EL (cell line): ENCODE data around the gene TMEM25.
"Not testable (repeated sequence)": the region's sequence is repeated elsewhere in the genome, so short reads cannot be mapped to it uniquely, and the experiment has no call there.

ENCODE experiments used
- DNase-seq: peaks from one replicate; pipeline ENCODE4 v3.0.0-alpha.2; 2016

The TMEM25 gene

DNA sequence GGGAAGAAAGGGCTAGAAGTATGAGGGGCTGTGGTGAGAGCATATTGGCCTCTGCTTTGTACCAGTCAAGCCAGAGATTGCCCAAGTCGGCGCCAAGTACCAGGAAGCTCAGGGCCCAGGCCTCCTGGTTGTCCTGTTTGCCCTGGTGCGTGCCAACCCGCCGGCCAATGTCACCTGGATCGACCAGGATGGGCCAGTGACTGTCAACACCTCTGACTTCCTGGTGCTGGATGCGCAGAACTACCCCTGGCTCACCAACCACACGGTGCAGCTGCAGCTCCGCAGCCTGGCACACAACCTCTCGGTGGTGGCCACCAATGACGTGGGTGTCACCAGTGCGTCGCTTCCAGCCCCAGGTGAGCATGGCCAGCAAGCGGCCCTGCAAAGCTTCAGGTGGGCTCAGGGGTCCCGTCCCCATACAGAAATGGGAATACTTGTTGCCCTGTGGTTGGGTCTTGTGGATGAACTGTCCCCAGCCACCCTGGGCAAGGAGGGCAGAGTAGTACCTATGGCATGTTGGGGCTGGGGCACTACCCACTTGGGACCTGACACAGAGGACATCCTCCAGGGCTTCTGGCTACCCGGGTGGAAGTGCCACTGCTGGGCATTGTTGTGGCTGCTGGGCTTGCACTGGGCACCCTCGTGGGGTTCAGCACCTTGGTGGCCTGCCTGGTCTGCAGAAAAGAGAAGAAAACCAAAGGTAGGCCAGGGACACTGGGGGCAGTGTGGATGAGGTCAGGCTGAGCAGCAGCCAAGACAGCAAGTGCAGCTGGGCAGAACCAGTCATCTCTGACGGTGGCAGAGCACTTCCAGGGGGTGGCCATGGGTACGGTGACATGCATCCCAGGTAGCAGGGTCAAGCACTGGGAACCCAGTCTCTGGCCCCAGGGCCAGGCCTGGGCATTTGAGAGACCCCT lies 2.1 kb downstream of the TMEM25 start:
- DNase-seq, result no peak

DNA sequence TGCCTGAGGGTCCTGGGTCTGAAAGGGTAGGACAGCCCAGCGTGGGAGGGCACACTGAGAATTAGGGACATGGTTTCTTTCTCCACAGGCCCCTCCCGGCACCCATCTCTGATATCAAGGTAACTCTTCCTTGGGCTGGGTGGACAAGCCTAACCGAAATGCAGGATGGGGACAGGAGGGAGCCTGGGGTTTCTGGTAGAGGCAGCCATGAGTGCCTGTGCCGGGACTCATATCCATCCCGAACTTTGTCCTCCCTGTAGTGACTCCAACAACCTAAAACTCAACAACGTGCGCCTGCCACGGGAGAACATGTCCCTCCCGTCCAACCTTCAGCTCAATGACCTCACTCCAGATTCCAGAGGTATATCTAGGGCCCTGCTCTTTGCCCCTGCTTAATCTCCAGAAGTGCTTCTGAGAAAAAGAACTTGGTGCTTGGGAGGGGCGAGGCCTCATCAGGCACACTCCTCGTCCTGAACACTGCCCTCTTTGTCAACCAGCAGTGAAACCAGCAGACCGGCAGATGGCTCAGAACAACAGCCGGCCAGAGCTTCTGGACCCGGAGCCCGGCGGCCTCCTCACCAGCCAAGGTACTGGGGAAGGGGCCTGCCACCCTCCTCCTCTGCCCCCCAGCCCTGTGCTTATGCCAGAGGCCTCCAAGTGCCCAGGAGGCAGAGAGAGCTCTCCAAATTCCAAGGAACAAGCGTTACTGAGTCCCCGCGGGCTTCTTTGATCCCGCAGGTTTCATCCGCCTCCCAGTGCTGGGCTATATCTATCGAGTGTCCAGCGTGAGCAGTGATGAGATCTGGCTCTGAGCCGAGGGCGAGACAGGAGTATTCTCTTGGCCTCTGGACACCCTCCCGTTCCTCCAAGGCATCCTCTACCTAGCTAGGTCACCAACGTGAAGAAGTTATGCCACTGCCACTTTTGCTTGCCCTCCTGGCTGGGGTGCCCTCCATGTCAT lies 3.1 kb downstream of the TMEM25 start:
- DNase-seq, result no peak

DNA sequence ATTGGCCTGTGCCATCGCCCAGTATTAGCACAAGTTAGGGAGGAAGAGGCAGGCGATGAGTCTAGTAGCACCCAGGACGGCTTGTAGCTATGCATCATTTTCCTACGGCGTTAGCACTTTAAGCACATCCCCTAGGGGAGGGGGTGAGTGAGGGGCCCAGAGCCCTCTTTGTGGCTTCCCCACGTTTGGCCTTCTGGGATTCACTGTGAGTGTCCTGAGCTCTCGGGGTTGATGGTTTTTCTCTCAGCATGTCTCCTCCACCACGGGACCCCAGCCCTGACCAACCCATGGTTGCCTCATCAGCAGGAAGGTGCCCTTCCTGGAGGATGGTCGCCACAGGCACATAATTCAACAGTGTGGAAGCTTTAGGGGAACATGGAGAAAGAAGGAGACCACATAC lies 4.3 kb downstream of the TMEM25 start:
- DNase-seq, result no peak

DNA sequence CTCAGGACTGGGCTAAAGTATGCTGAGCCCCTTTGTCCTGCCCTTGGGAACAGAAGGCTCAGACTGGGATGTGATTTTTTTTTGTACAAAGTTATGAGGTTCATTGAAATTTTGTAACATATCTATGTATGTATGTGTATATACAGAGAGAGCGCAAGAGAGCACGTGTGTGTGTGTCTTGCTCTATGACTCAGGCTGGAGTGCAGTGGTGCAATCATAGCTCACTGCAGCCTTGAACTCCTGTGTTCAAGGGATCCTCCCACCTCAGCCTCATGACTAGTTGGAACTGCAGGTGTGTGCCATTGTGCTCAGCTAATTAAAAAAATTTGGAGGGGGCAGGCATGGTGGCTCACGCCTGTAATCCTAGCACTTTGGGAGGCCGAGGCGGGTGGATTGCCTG lies 5.7 kb downstream of the TMEM25 start:
- peak; percentile 19 for DNase-seq

DNA sequence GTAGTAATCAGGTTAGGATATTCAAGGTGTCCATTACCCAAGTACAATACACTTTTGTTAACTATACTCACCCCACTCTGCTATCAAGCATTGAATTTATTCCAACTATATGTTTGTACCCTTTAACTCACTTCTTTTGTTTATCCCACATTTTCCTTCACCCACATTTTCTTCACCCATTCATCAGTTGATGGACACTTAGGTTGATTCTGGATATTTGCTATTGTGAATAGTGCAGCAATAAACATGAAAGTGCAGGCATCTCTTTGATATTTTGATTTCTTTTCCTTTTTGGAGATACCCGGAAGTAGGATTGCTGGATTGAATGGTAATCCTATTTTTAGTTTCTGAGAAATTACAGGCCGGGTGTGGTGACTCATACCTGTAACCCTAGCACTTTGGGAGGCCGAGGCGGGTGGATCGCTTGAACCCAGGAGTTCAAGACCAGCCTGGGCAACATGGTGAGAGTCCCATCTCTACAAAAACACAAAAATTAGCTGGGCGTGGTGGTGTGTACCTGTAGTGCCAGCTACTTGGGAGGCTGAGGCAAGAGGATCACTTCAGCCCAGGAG lies 6.5 kb downstream of the TMEM25 start:
- peak; percentile 16 for DNase-seq

DNA sequence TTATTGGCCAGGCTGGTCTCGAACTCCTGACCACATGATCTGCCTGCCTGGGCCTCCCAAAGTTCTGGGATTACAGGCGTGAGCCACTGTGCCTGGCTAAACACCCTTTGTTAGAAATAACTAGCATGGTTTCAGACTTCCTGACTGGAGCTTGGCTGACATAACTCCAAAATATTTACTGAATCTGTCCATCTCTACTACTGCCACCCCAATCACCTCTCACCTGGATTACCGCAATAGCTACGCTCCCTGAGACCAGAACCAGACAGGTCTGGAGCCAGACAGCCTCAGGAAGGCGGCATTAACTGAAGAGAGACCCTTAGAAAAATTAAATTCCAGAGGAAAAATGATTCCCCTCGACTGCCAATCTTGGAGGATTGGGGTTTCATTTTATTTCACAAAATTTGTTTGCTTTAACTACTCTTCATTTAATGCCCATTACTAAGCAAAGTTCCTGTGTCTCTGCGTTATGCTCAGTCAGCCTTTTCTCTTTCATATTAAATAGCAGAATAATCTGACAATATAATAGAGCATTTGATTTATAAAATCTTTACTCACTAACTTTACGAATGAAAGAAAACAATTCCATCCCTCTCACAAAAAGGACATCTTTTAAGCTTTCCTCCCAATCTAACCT lies 13.1 kb downstream of the TMEM25 start:
- DNase-seq, result no peak

DNA sequence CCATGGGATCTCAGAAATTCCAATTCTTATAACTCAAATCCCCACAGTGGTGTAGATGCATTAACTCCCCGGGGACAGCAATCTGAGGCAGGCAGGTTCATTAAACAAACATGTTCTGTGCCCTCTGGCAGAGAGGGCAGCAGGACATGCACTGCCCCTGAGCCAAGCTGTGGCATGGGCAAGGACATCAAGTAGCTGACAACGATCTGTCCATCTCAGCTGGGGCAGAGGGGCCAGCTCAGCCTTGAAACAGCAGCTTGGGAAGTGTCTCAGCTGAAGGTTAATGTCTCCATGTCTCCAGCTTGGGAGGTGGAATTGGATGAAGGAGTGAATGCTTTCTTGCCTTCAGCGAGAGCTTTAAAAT lies 13.6 kb downstream of the TMEM25 start:
- no peak for DNase-seq

DNA sequence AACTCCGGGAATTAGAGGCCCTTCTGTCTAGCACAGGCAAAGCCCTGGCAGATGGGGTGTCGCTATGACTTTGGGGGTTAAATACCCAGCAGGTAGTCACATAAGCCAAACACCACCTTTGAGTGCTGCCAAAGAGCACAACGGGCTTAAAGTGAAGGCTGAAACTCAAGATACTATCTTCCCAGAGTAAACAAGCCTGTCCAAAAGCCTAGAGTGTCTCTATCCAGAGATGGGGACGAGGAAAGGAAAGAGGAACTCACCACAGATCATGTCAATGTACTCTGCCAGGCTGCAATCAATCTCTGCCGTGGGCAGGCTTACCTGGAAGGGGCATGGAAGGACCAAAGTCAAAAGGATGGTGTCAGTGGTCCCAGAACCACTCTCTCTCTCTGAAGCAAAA lies 14.5 kb downstream of the TMEM25 start:
- no peak for DNase-seq

DNA sequence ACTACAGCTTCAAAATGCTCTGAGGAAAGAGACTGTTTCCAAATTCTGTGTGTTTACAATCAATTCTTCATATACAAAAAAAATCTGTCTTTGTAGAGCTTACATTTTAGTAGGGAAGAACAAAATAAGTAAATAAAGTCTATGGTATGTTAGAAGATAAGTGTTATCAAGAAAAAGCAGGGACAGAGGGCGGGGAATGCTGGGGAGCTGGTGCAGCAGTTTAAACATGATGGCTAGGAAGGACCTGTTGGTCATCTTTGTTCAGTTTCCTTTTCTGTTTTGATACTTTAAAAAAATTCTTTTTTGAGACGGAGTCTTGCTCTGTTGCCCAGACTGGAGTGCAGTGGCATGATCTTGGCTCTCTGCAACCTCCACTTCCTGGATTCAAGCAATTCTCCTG lies 16.1 kb downstream of the TMEM25 start:
- DNase-seq, result no peak

DNA sequence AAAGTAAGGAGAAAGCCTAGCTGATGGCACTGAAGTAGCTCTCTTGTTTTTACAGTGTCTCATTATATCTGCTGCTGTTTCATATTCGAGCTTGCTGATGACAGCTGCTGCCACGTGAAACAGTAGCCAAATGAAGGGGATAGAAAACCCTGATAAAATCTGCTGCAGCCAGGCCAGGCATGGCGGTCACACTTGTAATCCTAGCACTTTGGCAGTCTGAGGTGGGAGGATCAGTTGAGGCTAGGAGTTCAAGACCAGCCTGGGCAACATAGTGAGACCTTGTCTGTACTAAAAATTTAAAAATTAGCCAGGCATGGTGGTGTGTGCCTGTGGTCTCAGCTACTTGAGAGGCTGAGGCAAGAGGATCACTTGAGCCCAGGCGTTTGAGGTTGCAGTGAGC lies 21.3 kb downstream of the TMEM25 start:
- no peak for DNase-seq

DNA sequence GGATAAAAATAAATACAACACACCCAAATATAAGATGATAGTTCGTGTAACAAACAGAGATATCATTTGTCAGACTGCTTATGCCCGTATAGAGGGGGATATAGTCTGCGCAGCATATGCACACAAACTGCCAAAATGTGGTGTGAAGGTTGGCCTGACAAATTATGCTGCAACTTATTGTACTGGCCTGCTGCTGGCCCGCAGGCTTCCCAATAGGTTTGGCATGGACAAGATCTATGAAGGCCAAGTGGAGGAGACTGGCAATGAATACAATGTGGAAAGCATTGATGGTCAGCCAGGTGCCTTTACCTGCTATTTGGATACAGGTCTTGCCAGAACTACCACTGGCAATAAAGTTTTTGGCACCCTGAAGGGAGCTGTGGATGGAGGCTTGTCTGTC lies 29.8 kb downstream of the TMEM25 start:
- DNase-seq, result no peak

DNA sequence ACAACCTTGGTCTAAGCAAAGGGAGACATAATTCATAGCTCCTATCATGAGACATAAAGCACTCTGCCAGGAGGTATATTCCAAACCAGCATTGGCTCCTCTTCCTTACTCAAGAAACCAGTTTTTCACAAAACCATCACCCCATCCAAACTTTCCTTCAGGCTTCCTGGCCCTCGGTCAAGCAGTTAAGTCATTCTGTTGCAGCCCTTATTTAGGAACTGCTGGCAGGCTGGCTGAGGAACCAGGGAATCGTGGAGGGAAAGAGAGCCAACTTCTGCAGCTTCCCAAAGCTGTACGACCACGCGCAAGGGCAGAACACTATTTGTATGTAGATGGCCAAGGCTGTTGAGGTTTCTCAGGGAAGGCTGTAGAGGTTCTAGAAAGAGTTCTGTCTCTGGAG lies 34.1 kb downstream of the TMEM25 start:
- peak; percentile 6 for DNase-seq

DNA sequence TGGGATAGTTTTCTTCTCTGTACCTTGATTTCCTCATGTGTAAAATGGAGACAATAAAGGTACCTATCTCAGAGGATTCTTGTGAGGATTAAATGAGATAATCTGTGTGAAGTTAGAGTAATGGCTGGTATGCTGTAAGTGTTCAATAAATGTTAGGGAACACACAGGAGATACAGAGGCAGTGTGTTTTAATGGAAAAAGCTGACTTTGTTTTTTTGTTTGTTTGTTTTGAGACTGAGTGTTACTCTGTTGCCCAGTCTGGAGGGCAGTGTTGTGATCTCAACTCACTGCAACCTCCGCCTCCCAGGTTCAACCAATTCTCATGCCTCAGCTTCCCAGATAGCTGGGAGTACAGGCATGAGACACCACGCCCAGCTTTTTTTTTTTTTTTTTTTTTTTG lies 38.7 kb downstream of the TMEM25 start:
- DNase-seq, result no peak

DNA sequence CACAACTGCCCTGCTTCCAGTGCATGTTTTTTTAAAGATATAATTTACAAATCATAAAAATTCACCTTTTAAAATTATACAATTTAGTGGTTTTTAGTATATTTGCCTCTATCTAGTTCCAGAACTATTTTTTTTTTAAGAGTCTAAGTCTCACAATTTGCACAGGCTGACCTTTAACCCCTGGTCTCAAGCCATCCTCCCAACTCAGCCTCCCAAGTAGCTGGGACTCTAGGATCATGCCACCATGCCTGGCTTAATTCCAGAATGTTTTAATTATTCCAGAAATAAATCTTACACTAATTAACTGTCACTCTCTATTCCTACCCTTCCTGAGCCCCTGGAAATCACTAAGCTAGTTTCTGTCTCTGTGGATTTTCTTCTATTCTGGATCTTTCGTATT lies 39.8 kb downstream of the TMEM25 start:
- no peak for DNase-seq

DNA sequence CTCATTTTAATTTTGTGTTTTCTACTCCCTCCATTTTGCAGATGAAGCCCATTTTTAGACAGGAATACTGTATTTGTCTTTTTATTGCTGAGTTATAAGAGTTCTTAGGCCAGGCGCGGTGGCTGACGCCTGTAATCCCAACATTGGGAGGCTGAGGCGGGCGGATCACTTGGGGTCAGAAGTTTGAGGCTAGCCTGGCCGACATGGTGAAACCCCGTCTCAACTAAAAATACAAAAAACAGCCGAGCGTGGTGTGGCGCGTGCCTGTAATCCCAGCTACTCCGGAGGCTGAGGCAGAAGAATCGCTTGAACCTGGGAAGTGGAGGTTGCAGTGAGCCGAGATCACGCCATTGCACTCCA lies 40.7 kb downstream of the TMEM25 start:
- DNase-seq, result peak; percentile 16

DNA sequence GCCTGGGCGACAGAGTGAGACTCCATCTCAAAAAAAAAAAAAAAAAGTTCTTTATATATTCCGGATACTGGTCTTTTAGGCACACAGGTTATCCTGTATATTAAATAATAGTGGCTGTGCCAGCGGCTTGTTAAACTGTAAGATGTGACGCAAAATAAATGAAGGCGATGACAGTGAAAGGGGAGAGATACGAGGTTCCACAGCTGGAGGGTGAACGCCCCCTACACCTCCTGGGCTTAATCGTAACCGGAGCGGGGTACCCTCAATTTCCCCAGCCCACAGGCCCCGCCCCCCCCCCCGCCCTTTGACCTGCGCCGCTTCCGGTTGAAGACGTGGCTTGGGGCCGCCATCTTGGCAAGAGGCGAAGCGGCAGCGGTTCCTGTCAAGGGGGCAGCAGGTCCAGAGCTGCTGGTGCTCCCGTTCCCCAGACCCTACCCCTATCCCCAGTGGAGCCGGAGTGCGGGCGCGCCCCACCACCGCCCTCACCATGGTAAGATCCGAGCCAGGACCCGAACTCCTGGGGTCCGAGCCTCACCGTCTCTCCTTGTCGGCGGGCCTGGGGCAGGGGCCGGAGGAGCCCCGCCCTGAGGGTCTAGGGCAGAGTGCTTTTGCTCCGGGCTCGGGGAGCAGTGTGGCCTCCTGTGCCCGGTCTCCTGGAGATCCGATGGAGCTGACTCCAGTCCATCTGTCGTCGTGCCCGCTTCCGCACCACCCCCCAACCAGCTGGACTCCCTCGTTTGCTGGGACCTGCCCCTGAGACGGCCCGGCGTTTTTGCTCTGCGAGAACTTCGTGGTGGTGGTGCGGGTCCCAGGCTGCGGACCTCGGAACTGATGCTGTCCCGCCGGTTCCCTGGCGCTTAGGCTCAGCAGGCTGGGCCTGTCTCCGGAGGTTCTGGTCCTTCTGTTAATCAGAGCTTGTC lies 41.3 kb downstream of the TMEM25 start, which contains the start of gene ARCN1:
ARCN1 (plus strand) TSS at position 349 of the 920 bp plus-strand sequence; CDS start at position 488, 139 bp downstream.
- DNase-seq, result peak; percentile 82

DNA sequence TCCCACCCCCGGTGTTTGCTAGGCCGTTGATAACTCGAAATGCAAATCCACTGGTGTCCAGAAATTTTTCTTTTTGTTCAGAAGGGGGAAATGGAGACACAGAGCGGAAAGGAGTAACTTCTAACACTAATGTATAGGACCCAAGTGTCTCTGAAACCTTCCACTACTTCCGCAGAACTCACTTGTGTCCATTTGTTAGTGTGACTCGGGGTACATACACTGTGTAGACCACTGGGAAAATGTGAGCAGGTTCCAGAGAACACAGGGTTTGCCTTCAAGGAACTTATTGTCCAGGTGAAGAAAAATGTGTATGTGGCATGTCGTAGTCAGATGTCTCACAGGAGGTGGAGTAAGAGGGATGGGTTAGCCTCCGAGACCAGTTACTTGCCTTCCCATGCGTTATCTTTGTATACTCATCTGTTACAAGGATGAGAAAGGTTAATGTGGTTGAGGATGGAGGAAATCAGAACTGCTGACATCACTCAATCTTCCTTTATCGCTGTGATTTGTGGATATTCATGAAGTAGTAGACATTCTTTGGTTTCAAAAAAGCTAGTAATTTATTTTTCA lies 42.1 kb downstream of the TMEM25 start:
- peak; percentile 55 for DNase-seq

DNA sequence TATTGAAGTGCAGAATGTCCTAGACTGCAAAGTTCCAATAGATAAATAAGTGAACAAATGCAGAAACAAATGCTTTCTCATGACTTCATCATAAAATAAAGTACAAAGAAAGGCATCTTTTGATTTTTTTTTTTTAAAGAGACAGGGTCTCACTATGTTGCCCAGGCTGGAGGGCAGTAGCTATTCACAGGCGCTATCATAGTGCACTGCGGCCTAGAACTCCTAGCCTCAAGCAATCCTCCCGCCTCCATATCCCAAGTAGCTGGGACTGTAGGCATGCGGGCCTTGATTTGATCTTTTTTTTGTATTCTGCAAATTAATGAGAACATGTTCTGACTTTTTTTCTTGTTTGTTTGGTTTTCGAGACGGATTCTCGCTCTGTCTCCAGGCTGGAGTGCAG lies 43.6 kb downstream of the TMEM25 start:
- peak; percentile 13 for DNase-seq

DNA sequence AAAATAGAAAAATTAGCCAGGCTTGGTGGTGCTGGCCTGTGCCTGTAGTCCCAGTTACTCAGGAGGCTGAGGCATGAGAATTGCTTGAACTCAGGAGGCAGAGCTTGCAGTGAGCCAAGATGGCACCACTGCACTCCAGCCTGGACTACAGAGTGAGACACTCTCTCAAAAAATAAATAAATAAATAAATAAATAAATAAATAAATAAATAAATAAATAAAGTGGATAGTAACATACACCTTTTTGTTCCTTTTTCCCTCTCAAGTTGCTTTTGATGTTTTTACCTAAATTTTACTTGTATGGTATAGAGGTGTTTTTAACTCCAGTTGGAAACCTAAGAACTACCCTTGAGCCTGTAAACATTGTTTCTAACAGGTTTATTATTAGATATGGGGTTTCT lies 47.0 kb downstream of the TMEM25 start:
- DNase-seq, result not testable (repeated sequence)

DNA sequence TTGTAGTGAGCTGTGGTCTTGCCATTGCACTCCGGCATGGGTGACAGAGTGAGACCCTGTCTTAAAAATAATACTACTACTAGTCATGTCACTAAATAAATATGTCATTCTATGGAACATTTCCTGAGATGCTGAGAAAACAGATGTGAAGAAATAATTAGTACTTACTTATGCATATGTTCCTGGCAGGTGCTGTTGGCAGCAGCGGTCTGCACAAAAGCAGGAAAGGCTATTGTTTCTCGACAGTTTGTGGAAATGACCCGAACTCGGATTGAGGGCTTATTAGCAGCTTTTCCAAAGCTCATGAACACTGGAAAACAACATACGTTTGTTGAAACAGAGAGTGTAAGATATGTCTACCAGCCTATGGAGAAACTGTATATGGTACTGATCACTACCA lies 50.1 kb downstream of the TMEM25 start:
- DNase-seq, result no peak
